Smooth muscle cell (in vitro differentiated cells): ENCODE measurements around the gene ERFL. TPM values are rescaled to one million over a fixed set of nuclear protein-coding genes. Genes with fewer than 3 reads are reported as not detected.

Experiments used
- DNase-seq: peaks from one replicate; lab custom pipeline; 2025; ENCODE audit not compliant: unreplicated experiment; lab: John Stamatoyannopoulos, UW
- H2AFZ ChIP-seq: fragments of 200-600 bp; sonication (generic); 2 replicates; pipeline ENCODE4 v1.6.0; 2016; ENCODE audit warnings: antibody characterized with exemption, low read depth, mild to moderate bottlenecking
- H3F3A ChIP-seq: fragments of 200-600 bp; sonication (generic); 2 replicates; pipeline ENCODE4 v1.6.0; 2017; ENCODE audit warnings: antibody characterized with exemption, low read depth
- H3K27ac ChIP-seq: fragments of 200-600 bp; sonication (generic); 2 replicates; pipeline ENCODE4 v1.5.1; 2016; ENCODE audit warnings: low read depth, mild to moderate bottlenecking
- H3K27me3 ChIP-seq: fragments of 200-600 bp; sonication (generic); 2 replicates; pipeline ENCODE4 v1.6.1; 2016; ENCODE audit warnings: low read depth, mild to moderate bottlenecking
- H3K36me3 ChIP-seq: fragments of 200-600 bp; sonication (generic); 2 replicates; pipeline ENCODE4 v1.5.1; 2016; ENCODE audit warnings: low read depth
- H3K4me1 ChIP-seq: fragments of 200-600 bp; sonication (generic); 2 replicates; pipeline ENCODE4 v1.5.1; 2016; ENCODE audit warnings: low read depth
- H3K4me2 ChIP-seq: fragments of 200-600 bp; sonication (generic); 2 replicates; pipeline ENCODE4 v1.6.0; 2016; ENCODE audit warnings: mild to moderate bottlenecking
- H3K4me3 ChIP-seq: fragments of 200-600 bp; sonication (generic); 2 replicates; pipeline ENCODE4 v1.5.1; 2016; ENCODE audit warnings: mild to moderate bottlenecking
- H3K79me2 ChIP-seq: fragments of 200-600 bp; sonication (generic); 2 replicates; pipeline ENCODE4 v1.6.0; 2016; ENCODE audit warnings: low read depth, mild to moderate bottlenecking
- H3K9ac ChIP-seq: fragments of 200-600 bp; sonication (generic); 2 replicates; pipeline ENCODE4 v1.6.0; 2016; ENCODE audit warnings: low read depth
- H3K9me3 ChIP-seq: fragments of 200-600 bp; sonication (generic); replicated peaks from 2 replicates; pipeline ENCODE4 v1.5.1; 2016; ENCODE audit warnings: low read depth
- H4K20me1 ChIP-seq: fragments of 200-600 bp; sonication (generic); 2 replicates; pipeline ENCODE4 v1.6.0; 2016; ENCODE audit warnings: low read depth
- CTCF ChIP-seq: fragments of 200-600 bp; sonication (generic); IDR thresholded peaks from 2 replicates; pipeline ENCODE4 v1.5.1; 2017; ENCODE audit warnings: borderline replicate concordance, mild to moderate bottlenecking, antibody characterized with exemption; ENCODE audit not compliant: insufficient read depth, poor library complexity, severe bottlenecking
- WGBS: methylation state at CpG from one replicate; pipeline ENCODE4 v1.1.7; 2016; ENCODE audit warnings: low lambda C conversion rate; 5-methylcytosine and 5-hydroxymethylcytosine counted together
- polyA plus RNA-seq: library from polyadenylated mRNA; unstranded; fragments of >200 nt; fragmentation: Nextera tagmentation; extraction: Ambion mirVana; gene quantifications from 2 replicates; pipeline ENCODE4 v1.2.1, GENCODE V29; 2016
- total RNA-seq: library from RNA; depleted of rRNA; stranded (reverse); fragments of >200 nt; gene quantifications from 2 replicates; pipeline ENCODE4 v1.2.3, GENCODE V29; 2014

ERFL gene
- total and polyA plus RNA-seq, 2 experiments from 2014 or later = 0.09 TPM

DNA sequence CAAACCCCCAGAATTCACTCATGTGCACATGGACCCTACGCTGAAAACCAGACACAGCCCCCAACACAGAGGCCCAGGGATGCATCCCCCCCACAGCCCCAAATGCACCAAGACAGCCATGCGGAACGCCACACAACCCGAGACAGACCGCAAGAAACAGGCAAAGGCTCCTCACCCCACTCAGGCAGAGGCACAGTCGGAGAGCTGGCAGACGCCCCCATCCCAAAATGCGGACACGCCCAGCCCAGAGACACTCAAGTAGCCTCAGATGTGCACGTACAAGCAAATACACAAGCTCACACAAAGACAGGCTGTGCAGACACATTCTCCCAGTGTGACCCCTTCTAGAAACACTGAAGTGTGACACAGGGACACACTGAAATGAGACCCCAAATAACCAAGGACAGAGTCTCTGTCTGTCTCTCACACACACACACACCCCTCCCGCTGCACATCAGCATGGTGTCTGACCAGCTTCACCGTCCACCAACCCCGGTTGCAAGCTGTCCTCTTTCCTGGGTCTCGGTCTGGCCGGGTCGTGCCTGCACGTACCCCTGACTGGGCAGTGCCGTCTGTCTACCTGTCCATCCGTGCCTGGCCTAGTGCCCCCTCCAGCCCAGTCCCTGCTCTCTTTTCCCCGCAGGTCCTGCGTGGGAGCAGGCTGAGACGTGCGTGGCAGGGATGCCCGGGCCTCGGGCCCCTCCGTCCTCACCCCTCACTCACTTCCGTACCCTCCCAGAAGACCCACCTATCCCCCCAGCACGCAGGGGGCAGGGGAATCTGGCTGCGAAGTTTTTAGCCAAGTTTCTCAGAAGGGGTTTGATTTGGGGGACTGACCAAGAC is 16.1 kb downstream of the ERFL start:
- Histone ChIP-seq H3K27me3 (peaks cover 66% of the 10 kb centered on the region), H3F3A (no peaks in the 10 kb centered on the region), H3K36me3 (no peaks in the 10 kb centered on the region), H3K4me1 (no peaks in the 10 kb centered on the region), H4K20me1 (peaks cover 34% of the 10 kb centered on the region), H3K27ac (no peak overlapping the region), H3K9me3 (no peaks in the 10 kb centered on the region), H3K4me3 (no peak overlapping the region), H3K9ac (no peak overlapping the region), H2AFZ (no peak overlapping the region), H3K4me2 (no peak overlapping the region), H3K79me2 (no peaks in the 10 kb centered on the region)
- no peak for TF ChIP-seq CTCF
- no peak for DNase-seq
- WGBS = 26% methylated on average over 29 of the region's 29 CpGs

- Histone ChIP-seq H3K79me2 (no peaks in the 10 kb centered on the region), H3K4me3 (no peak overlapping the region), H3K27ac (no peak overlapping the region), H3K9me3 (no peaks in the 10 kb centered on the region), H2AFZ (no peak overlapping the region), H3F3A (no peaks in the 10 kb centered on the region), H3K4me2 (no peak overlapping the region), H4K20me1 (peaks cover 42% of the 10 kb centered on the region), H3K4me1 (no peaks in the 10 kb centered on the region), H3K27me3 (peaks cover 57% of the 10 kb centered on the region), H3K36me3 (no peaks in the 10 kb centered on the region), H3K9ac (no peak overlapping the region)
- no peak for TF ChIP-seq CTCF
- WGBS = 84% methylated on average over 13 of the region's 13 CpGs
- DNase-seq = no peak
Measured at GRCh38 chr19:41910992-41911888, 17.0 kb downstream of the ERFL start.

DNA sequence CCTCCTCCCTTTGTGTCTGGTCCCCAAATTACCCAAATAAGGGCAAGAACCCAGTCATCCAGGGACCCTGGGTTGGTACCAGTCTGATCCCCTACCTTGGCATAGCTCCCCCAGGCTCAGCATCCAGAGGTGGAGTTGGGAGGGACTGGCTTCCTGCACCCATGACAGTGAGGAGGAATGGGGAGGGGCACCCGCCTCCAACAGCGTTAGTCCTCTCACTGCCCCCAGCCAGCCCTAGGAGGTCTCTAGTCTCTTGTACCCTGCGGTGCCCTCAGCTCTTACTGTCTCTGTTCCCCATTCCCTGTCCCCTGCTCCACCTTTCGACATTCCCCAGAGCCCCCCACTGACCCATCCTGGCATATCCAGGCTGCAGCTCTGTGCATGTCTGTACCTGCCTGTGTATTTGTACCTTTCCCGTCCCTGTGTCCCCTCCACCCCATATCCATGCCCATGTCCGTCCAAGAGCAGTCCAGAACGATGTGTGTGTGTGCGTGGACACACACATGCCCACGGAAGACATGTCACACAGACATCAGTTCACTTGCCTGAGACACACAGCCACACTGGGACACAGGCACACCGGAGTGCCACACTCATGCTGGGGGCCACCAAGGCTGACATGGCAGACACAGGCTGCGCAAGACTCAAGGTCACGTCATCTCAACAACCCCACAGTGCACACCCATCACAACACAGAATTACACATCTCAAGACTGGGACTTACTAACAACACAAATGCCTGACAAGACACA is 17.8 kb downstream of the ERFL start:
- no peak overlapping the region for H3K9ac ChIP-seq
- peaks cover 49% of the 10 kb centered on the region for H3K27me3 ChIP-seq
- no peaks in the 10 kb centered on the region for H3F3A ChIP-seq
- no peak overlapping the region for H3K4me3 ChIP-seq
- H3K4me2 ChIP-seq = no peak overlapping the region
- H3K9me3 ChIP-seq = no peaks in the 10 kb centered on the region
- H4K20me1 ChIP-seq = peaks cover 45% of the 10 kb centered on the region
- no peaks in the 10 kb centered on the region for H3K36me3 ChIP-seq
- H3K79me2 ChIP-seq = no peaks in the 10 kb centered on the region
- WGBS = 82% methylated on average over 12 of the region's 12 CpGs
- H3K27ac ChIP-seq = no peak overlapping the region
- no peak for TF ChIP-seq CTCF
- DNase-seq = no peak
- no peaks in the 10 kb centered on the region for H3K4me1 ChIP-seq
- no peak overlapping the region for H2AFZ ChIP-seq
